ENCODE data around the gene PEX16.

PEX16 gene

GRCh38 chr11:45877221-45877620 lies 40.5 kb downstream of the PEX16 start:
- no peak for DNase-seq (ENCODE audit: low read depth, low spot score)

GRCh38 chr11:45876401-45876800 lies 41.3 kb downstream of the PEX16 start:
- no peak for DNase-seq (ENCODE audit: low read depth, low spot score)

- peak; percentile 92 for DNase-seq (ENCODE audit: low read depth, low spot score)
Measured at GRCh38 chr11:45872651-45873356, 44.9 kb downstream of the PEX16 start.

- no peak for DNase-seq (ENCODE audit: low read depth, low spot score)
Measured at GRCh38 chr11:45871638-45872037, 46.0 kb downstream of the PEX16 start.

- DNase-seq (ENCODE audit: low read depth, low spot score) = no peak
Measured at GRCh38 chr11:45870706-45871105, 47.0 kb downstream of the PEX16 start.

- DNase-seq (ENCODE audit: low read depth, low spot score) = no peak
Measured at GRCh38 chr11:45869551-45869950, 48.1 kb downstream of the PEX16 start.

GRCh38 chr11:45864041-45864440 lies 53.6 kb downstream of the PEX16 start:
- DNase-seq (ENCODE audit: low read depth, low spot score) = no peak

- DNase-seq (ENCODE audit: low read depth, low spot score) = no peak
Measured at GRCh38 chr11:45860764-45861510, 56.7 kb downstream of the PEX16 start.

GRCh38 chr11:45860348-45860747 lies 57.3 kb downstream of the PEX16 start:
- no peak for DNase-seq (ENCODE audit: low read depth, low spot score)
